Right ventricle myocardium inferior (tissue), 1 donor: ENCODE data around the gene MYO15A. TPM values are rescaled to one million over a fixed set of nuclear protein-coding genes. Genes with fewer than 3 reads are reported as not detected.
A peak's percentile ranks its signal among the peaks of the same experiment; 100 is the strongest.

Experiments used
- ATAC-seq: fragments of 200-7000 bp; cut with Tn5 transposase; one replicate; pipeline ENCODE4 v1.9.1; 2020; ENCODE audit warnings: mild to moderate bottlenecking, moderate library complexity
- DNase-seq: peaks from one replicate; pipeline ENCODE4 v3.0.0; 2021; ENCODE audit errors: missing footprints
- intact Hi-C: fragments of 100-400 bp; cut with DNase I; formaldehyde crosslinking; loops from one replicate; pipeline ENCODE4 v1.11.0; 2022
- long read RNA-seq: library from polyadenylated mRNA; unstranded; transcript quantifications from one replicate; pipeline ENCODE4 v2.0.0, GENCODE V29; 2021
- total RNA-seq: library from RNA; stranded (reverse); fragmentation: NEBNext Ultra II Directional; extraction: Animal tissue kit (Norgen Biotek cat#: 25700); gene quantifications from one replicate; pipeline ENCODE4 v1.2.1, GENCODE V29; 2021
- donor health status: DM: no; HTN: yes; CAD: no; lungs with severe emphysema.

The MYO15A gene, protein sequence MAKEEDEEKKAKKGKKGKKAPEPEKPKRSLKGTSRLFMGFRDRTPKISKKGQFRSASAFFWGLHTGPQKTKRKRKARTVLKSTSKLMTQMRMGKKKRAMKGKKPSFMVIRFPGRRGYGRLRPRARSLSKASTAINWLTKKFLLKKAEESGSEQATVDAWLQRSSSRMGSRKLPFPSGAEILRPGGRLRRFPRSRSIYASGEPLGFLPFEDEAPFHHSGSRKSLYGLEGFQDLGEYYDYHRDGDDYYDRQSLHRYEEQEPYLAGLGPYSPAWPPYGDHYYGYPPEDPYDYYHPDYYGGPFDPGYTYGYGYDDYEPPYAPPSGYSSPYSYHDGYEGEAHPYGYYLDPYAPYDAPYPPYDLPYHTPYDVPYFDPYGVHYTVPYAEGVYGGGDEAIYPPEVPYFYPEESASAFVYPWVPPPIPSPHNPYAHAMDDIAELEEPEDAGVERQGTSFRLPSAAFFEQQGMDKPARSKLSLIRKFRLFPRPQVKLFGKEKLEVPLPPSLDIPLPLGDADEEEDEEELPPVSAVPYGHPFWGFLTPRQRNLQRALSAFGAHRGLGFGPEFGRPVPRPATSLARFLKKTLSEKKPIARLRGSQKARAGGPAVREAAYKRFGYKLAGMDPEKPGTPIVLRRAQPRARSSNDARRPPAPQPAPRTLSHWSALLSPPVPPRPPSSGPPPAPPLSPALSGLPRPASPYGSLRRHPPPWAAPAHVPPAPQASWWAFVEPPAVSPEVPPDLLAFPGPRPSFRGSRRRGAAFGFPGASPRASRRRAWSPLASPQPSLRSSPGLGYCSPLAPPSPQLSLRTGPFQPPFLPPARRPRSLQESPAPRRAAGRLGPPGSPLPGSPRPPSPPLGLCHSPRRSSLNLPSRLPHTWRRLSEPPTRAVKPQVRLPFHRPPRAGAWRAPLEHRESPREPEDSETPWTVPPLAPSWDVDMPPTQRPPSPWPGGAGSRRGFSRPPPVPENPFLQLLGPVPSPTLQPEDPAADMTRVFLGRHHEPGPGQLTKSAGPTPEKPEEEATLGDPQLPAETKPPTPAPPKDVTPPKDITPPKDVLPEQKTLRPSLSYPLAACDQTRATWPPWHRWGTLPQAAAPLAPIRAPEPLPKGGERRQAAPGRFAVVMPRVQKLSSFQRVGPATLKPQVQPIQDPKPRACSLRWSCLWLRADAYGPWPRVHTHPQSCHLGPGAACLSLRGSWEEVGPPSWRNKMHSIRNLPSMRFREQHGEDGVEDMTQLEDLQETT (N-terminal part only)
- 0.51 TPM for total RNA-seq
- long read RNA-seq: 0 reads

DNA sequence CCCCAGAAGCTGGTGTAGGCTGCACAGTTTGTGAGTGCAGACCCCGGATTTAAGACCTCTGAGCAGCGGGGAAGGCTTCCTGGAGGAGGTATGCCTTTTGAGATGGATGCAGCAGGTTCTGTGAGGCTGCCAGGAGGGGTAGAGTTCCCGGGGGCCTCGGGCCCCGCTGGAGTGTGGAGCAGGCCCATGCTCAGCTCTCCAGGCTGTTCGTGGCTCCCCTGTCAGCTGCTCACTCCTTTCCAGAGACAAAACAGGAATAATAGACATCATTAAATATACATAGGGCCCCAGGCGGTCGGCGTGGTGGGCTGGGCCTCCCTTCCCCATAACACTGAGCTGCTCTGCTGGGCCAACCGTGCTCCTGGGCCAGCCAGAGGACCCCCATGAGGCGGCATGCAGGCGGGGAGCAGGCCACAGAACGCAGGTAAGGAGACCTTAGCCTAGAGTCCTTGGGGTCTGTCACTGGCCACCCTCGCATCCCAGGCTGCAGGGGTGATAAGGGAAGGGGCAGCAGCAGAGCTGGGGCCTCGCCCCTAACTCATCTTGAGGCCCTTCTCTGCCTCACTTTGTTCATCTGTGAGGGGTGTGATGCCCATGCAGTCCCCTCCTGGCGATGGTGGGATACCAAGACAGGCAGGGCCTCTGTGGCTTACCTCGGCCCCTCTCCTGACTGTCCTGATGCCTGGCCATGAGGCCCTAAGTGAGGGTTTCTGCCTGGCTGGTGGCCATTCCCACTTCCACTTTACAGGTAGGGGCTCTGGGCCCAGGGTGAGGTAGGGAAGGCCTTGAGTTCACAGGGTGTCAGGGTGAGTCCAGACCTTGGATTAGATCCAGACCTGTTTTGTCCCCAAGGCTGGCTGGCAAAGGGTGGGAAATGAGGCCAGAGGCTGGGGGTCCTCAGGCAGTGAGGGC is at the start of gene MYO15A:
Gene MYO15A (plus strand): TSS at position 356 of the 912 bp plus-strand sequence. CDS start 10,045 bp downstream, outside the sequence.
- ATAC-seq (peak; percentile 20), DNase-seq (peak; percentile 25)
- intact Hi-C loops: no loop called here

DNA sequence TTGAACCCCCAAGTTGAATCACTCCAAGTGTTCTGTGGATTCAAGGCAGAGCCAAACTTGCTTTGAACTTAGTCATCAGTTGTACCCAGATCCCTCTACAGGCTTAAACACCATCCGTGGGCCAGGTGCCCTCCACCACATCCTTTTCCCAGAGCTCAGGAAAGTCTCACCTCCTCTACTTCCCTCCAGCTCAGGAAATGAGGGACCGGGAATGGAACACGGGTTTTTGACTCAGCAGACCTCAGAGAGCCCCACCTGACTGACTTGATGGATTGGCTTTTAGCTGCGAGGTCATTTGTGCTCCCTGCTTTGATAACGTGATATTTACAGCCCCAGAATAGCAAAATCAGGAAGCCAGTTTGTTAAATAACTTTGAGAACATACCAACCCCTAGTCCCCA is 49.3 kb upstream of the MYO15A start:
- intact Hi-C loops: no loop called here
- ATAC-seq (no peak), DNase-seq (no peak)

DNA sequence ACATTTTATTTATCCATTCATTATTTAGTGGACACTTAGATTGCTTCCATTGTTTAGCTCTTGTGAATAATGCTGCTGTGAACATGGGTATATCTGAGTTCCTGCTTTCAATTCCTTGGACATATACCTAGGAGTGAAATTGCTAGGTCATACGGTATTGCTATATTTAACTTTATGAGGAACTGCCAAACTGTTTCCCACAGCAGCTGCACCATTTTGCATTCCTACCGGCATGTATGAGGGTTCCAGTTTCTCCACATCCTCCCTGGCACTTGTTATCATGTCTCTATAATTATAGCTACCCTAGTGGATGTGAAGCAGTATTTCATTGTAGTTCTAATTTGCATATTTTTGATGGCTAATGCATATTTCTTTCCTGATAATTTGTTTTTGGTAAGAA is 44.5 kb upstream of the MYO15A start:
- intact Hi-C loops: no loop called here
- no peak for DNase-seq

GRCh38 chr17:18065546-18065945 is 43.0 kb upstream of the MYO15A start:
- no peak for DNase-seq
- ATAC-seq: no peak
- intact Hi-C loops: no loop called here

More for the DNA sequence above, 44.5 kb upstream of the MYO15A start:
- peak; percentile 42 for ATAC-seq

DNA sequence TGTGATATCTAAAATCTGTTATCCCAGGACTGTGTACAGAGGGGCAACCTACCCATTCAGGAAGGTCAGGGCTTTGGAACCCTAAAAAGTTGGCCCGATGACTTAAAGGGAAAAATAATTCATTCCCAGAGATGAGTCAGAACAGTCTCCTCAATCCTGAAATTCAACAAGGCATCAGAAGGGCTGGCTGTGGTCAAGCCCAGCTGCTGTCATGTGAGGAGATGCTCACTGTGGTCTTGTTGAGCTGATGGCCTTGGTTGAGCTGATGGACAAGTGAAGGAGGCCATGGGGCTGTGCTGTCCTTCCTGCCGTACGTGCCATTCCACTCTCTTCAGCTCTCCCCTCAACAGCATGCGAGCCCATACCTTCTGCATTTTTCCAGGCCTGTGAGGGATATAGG is 41.7 kb upstream of the MYO15A start:
- ATAC-seq (no peak), DNase-seq (no peak)
- intact Hi-C loops: no loop called here

DNA sequence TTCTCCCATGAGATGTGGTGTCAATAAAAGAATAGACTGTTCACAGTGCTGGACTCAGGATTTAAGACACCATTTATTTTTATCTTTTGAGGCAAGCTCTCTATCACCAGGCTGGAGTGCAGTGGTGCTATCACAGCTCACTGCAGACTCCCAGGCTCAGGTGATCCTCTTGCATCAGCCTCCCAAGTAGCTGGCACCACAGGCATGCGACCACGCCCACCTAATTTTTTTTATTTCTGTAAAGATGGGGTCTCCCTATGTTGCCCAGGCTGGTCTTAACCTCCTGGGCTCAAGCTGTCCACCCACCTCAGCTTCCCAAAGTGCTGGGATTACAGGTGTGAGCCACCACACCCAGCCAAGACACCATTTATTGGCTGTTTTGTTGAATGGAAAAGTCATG is 39.5 kb upstream of the MYO15A start:
- intact Hi-C loops: no loop called here
- DNase-seq (no peak), ATAC-seq (no peak)

- DNase-seq (no peak), ATAC-seq (no peak)
- intact Hi-C loops: no loop called here
Measured at GRCh38 chr17:18070861-18071340, 37.7 kb upstream of the MYO15A start.

- ATAC-seq (no peak), DNase-seq (no peak)
- intact Hi-C loops: no loop called here
Measured at GRCh38 chr17:18071751-18072150, 36.8 kb upstream of the MYO15A start.

- intact Hi-C loops: no loop called here
- ATAC-seq (no peak), DNase-seq (no peak)
Measured at GRCh38 chr17:18074566-18075272, 33.8 kb upstream of the MYO15A start.

DNA sequence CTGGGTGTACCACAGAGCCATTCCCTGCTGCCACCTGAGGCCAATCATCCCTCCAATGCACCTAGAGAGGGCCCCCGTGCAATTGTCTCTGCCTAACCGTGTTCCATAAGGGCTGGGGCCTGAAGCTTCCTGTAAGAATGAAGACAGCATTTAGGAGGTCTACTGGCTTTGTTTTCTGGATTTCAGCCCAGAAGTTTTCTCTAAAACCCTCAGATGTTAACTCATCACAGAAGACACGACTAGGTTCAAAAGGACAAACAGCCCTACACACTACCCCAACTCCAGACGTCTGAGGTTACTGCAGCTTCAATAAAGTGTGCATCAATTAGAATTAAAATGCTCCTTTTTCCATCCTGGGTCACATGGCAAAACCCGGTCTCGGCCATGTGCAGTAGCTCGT is 31.6 kb upstream of the MYO15A start:
- intact Hi-C loops: no loop called here
- DNase-seq (no peak), ATAC-seq (no peak)

DNA sequence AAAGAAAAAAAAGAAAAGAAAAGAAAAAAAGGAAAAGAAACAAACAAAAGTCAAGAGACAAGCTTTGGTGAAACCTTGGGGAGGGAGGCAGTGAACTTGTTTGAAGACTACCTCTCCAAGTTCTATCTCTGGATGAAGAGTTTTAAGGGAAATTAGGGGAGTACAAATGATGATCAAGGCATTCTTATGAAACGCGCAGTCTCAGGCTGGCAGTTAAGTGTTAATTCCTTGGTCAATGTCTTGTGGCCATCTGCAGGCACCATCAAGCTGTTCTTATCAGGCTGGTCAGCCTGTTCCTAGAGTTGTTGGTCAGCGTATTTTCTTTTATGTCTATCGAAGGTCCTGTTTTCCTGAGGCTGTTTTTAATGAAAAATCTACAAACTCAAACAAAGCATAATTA is 29.0 kb upstream of the MYO15A start:
- ATAC-seq (no peak), DNase-seq (no peak)
- intact Hi-C loops: no loop called here

DNA sequence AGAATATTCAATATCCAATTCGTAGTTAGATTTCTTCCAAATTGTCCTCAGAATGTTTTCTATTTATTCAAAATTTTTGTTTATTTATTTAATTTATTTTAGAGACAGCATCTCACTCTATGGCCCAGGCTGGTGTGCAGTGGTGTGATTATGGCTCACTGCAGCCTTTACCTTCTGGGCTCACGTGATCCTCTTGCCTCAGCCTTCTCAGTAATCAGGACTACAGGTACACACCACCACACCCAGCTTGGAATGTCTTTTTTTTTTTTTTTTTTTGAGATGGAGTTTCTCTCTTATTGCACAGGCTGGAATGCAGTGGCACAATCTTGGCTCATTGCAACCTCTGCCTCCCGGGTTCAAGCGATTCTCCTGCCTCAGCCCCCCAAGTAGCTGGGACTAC is 24.3 kb upstream of the MYO15A start:
- ATAC-seq (no peak), DNase-seq (no peak)
- intact Hi-C loops: no loop called here

DNA sequence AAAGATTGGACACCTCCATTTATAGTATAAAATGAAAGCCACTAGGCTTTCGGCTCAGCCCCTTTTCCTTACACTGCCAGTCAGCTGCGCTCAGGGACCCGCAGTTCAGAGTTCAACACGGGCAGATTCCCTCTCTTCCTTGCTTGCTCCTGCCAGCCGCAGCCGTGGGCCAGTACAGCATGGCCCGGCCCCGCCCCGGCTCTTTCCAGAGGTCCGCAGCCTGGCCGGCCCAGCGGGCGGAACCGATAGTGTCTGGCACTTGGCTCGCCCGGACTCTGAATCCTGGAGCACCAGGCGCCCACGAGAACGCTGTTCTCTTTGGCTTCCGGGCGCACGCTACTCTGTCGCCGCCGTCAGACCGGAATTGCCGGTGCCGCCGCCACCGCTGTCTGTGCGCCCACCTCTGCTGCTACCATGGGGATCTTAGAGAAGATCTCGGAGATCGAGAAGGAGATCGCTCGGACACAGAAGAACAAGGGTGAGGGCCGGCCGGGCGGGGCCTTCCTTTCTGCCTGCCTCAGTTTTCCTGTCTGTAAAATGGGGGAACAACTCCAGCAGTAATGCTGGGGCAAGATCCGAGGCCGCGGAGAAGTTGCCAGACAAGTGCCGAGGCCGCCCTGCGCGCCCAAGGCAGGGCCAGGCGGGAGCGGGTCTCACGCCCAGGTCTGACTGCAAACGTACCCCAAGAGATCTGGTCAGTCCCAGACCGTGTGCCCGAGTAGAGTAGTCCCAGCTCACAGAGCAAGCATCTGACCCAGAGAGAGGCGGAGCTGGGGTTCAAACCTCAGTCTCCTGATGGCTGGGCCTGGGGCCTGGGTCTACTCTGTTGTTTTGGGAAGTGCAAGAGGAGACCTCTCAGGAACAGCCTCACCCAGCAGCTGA is 20.7 kb upstream of the MYO15A start, which contains the start of gene DRG2:
Gene DRG2 (plus strand): TSS at position 339 of the 882 bp plus-strand sequence. CDS start 76 bp downstream, at position 415.
- peak; percentile 97 for ATAC-seq
- peak; percentile 95 for DNase-seq
- intact Hi-C loops: loop anchor here (1.0 kb wide), 1 partner anchor 95 kb away; the partner anchor contains the start of gene ALKBH5

DNA sequence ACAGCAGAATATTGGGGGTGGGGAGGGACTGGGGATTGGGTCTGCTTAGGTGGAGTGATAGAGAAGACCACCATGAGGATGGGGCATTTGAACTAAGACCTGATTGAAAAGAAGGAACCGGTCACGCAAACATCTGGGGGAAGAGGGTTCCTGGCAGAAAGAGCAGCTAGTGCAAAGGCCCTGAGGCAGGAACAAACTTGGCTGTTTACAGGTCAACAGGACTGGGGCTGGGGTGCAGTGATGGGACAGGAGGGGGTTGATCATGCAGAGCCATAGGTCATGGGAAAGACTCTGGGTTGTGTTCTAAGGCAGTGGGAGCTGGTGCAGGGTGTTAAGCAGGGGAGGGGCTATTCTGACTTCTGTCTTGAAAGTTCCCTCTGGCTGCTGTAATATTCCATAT is 18.9 kb upstream of the MYO15A start:
- DNase-seq (peak; percentile 4), ATAC-seq (no peak)
- intact Hi-C loops: no loop called here

- DNase-seq: peak; percentile 79
- peak; percentile 51 for ATAC-seq
- intact Hi-C loops: no loop called here
Measured at GRCh38 chr17:18093616-18094408, 14.7 kb upstream of the MYO15A start.

DNA sequence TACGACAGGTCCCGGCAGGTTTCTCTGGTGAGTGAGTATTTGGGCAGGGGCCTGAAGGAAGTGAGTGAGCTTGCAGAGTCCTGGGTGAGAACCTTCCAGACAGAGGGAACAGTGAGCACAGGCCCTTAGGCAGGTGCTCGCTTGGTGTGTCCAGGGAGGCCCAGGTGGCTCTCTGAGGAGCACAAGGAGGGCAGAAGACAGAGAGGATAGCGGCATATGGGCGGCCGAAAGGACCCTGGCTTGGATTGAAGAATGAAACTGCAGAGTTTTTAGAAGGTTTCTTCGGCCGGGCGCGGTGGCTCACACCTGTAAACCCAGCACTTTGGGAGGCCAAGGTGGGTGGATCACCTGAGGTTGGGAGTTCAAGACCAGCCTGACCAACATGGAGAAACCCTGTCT is 14.1 kb upstream of the MYO15A start:
- no peak for ATAC-seq
- intact Hi-C loops: no loop called here

More for the DNA sequence above, 14.1 kb upstream of the MYO15A start:
- DNase-seq: peak; percentile 16
